HG03095 (cell line): ENCODE data around the gene IPO13.

Experiments used
- ATAC-seq: cut with Tn5 transposase; IDR thresholded peaks from one replicate; pipeline ENCODE4 v1.9.1; 2021; ENCODE audit warnings: moderate library complexity; ENCODE audit not compliant: unreplicated experiment

IPO13 gene

GRCh38 chr1:43947874-43948437 lies 1.2 kb downstream of the IPO13 start:
- ATAC-seq, result no peak

- no peak for ATAC-seq
These were observed 2.9 kb downstream of the IPO13 start for GRCh38 chr1:43949678-43950077.

GRCh38 chr1:43951021-43951985 lies 4.6 kb downstream of the IPO13 start:
- ATAC-seq, result no peak

GRCh38 chr1:43952731-43953346 lies 6.1 kb downstream of the IPO13 start:
- ATAC-seq, result no peak

- ATAC-seq, result no peak
These were observed 6.6 kb downstream of the IPO13 start for GRCh38 chr1:43953361-43953760.

- no peak for ATAC-seq
These were observed 7.3 kb downstream of the IPO13 start for GRCh38 chr1:43954036-43954435.

GRCh38 chr1:43956234-43956633 lies 9.5 kb downstream of the IPO13 start:
- ATAC-seq, result no peak

GRCh38 chr1:43957407-43958040 lies 10.8 kb downstream of the IPO13 start:
- no peak for ATAC-seq

GRCh38 chr1:43958351-43959255 lies 11.9 kb downstream of the IPO13 start:
- ATAC-seq, result no peak

- ATAC-seq, result no peak
These were observed 14.0 kb downstream of the IPO13 start for GRCh38 chr1:43960798-43961197.

- no peak for ATAC-seq
These were observed 14.9 kb downstream of the IPO13 start for GRCh38 chr1:43961692-43962091.

GRCh38 chr1:43962324-43962723 lies 15.6 kb downstream of the IPO13 start:
- ATAC-seq, result no peak

- ATAC-seq, result no peak
These were observed 16.3 kb downstream of the IPO13 start for GRCh38 chr1:43963006-43963405.

- ATAC-seq, result no peak
These were observed 17.1 kb downstream of the IPO13 start for GRCh38 chr1:43963890-43964289.

- ATAC-seq, result no peak
These were observed 18.6 kb downstream of the IPO13 start for GRCh38 chr1:43965316-43965715.

- no peak for ATAC-seq
These were observed 21.7 kb downstream of the IPO13 start for GRCh38 chr1:43968348-43968948.

GRCh38 chr1:43969416-43969745 lies 22.6 kb downstream of the IPO13 start:
- no peak for ATAC-seq

- peak; percentile 74 for ATAC-seq
These were observed 23.2 kb downstream of the IPO13 start, which contains the start of gene DPH2 for GRCh38 chr1:43969746-43970466. TSS of gene DPH2 (plus strand) at chr1:43970010. CDS start at chr1:43970176, 166 bp downstream.

GRCh38 chr1:43970502-43970901 lies 23.8 kb downstream of the IPO13 start:
- ATAC-seq, result no peak
